Measurements from ENCODE around the gene RNF224. TPM values are rescaled to one million over a fixed set of nuclear protein-coding genes. Genes with fewer than 3 reads are reported as not detected.

The RNF224 gene
- total RNA-seq, 1 experiment from 2014 or later: 0.16 TPM

GRCh38 chr9:137252555-137253506, 25.5 kb downstream of the RNF224 start:
- no peak for TF ChIP-seq CTCF (IDR thresholded peaks at IDR 0.05; ENCODE audit: unreplicated experiment)
- Mint-ChIP-seq H3K4me3 (ENCODE audit: unreplicated experiment) (no peak overlapping the region), H3K27me3 (ENCODE audit: insufficient read depth, unreplicated experiment) (no peaks in the 10 kb centered on the region), H3K4me1 (ENCODE audit: insufficient read depth, unreplicated experiment) (no peaks in the 10 kb centered on the region), H3K36me3 (ENCODE audit: insufficient read depth, unreplicated experiment) (peaks cover 21% of the 10 kb centered on the region), H3K9me3 (ENCODE audit: unreplicated experiment) (no peaks in the 10 kb centered on the region), H3K27ac (ENCODE audit: low read depth, unreplicated experiment) (no peak overlapping the region)
- ChIA-PET CTCF (interaction anchor here (0.6 to 2.2 kb wide), 3 partner anchors 9 to 558 kb away, joined by 4 to 11 read pairs (median 8); no protein-coding TSS in a partner anchor), POLR2A (interaction anchor here (2.4 to 5.6 kb wide), 2 partner anchors 9 to 30 kb away, joined by 6 to 118 read pairs; partner anchors contain the start of gene TUBB4B)
- DNase-seq (ENCODE audit: unreplicated experiment): no peak
- no TSS peak for BruUV-seq (replicated peaks)
- intact Hi-C loops (cut with micrococcal nuclease): no loop called here

GRCh38 chr9:137253717-137254623, 26.7 kb downstream of the RNF224 start:
- peaks cover 33% of the 10 kb centered on the region for H3K36me3 Mint-ChIP-seq (ENCODE audit: insufficient read depth, unreplicated experiment)
- intact Hi-C loops (cut with micrococcal nuclease): no loop called here
- H3K4me1 Mint-ChIP-seq (ENCODE audit: insufficient read depth, unreplicated experiment): no peaks in the 10 kb centered on the region
- peak overlapping the region; percentile 82 for H3K4me3 Mint-ChIP-seq (ENCODE audit: unreplicated experiment)
- H3K27me3 Mint-ChIP-seq (ENCODE audit: insufficient read depth, unreplicated experiment): no peaks in the 10 kb centered on the region
- no peak for TF ChIP-seq CTCF (IDR thresholded peaks at IDR 0.05; ENCODE audit: unreplicated experiment)
- no TSS peak for BruUV-seq (replicated peaks)
- ChIA-PET POLR2A (interaction anchor here (0.7 to 5.6 kb wide), 12 partner anchors 11 to 365 kb away, joined by 3 to 118 read pairs (median 5); partner anchors contain the start of genes EHMT1, MAN1B1, SSNA1 and TOR4A), CTCF (interaction anchor here (0.6 to 2.2 kb wide), 5 partner anchors 10 to 559 kb away, joined by 3 to 11 read pairs (median 4); no protein-coding TSS in a partner anchor)
- H3K9me3 Mint-ChIP-seq (ENCODE audit: unreplicated experiment): no peaks in the 10 kb centered on the region
- H3K27ac Mint-ChIP-seq (ENCODE audit: low read depth, unreplicated experiment): peak overlapping the region; percentile 77
- no peak for DNase-seq (ENCODE audit: unreplicated experiment)

- ChIA-PET POLR2A (interaction anchor here (0.7 to 5.6 kb wide), 15 partner anchors 11 to 364 kb away, joined by 3 to 118 read pairs (median 5); partner anchors contain the start of genes EHMT1, MAN1B1, SSNA1 and TOR4A), CTCF (interaction anchor here (0.8 to 2.2 kb wide), 4 partner anchors 11 to 23 kb away, joined by 3 to 11 read pairs (median 6); partner anchors contain the start of gene TOR4A)
- Mint-ChIP-seq H3K27me3 (ENCODE audit: insufficient read depth, unreplicated experiment) (no peaks in the 10 kb centered on the region), H3K4me3 (ENCODE audit: unreplicated experiment) (peak within 1 kb of the TSS; percentile 82), H3K27ac (ENCODE audit: low read depth, unreplicated experiment) (peak within 1 kb of the TSS; percentile 77), H3K9me3 (ENCODE audit: unreplicated experiment) (no peaks in the 10 kb centered on the region), H3K4me1 (ENCODE audit: insufficient read depth, unreplicated experiment) (no peaks in the 10 kb centered on the region), H3K36me3 (ENCODE audit: insufficient read depth, unreplicated experiment) (peaks cover 38% of the 10 kb centered on the region)
- DNase-seq (ENCODE audit: unreplicated experiment): peak; percentile 86
- no TSS peak for BruUV-seq (replicated peaks)
- intact Hi-C loops (cut with micrococcal nuclease): no loop called here
- no peak for TF ChIP-seq CTCF (IDR thresholded peaks at IDR 0.05; ENCODE audit: unreplicated experiment)
Observed at GRCh38 chr9:137254624-137255447, 27.5 kb downstream of the RNF224 start, which contains the start of gene NELFB. TSS of gene NELFB (plus strand) at chr9:137255327.
